GM12891 (cell line): Measurements from ENCODE around the gene C16orf89. TPM values are rescaled to one million over a fixed set of nuclear protein-coding genes. Genes with fewer than 3 reads are reported as not detected.
"Not testable (repeated sequence)": the region's sequence is repeated elsewhere in the genome, so short reads cannot be mapped to it uniquely, and the experiment has no call there.

ENCODE experiments used
- DNase-seq: peaks from one replicate; pipeline ENCODE4 v3.0.0; 2011; ENCODE audit warnings: low spot score; ENCODE audit not compliant: insufficient read length
- FAIRE-seq: peaks from 2 replicates; lab custom pipeline; 2011; peaks lifted over from hg19 to GRCh38; lab: Jason Lieb, UNC
- PAX5 ChIP-seq: IDR thresholded peaks from 2 replicates; pipeline ENCODE4 v1.6.1; 2011; ENCODE audit warnings: low read length, moderate library complexity, mild to moderate bottlenecking; ENCODE audit not compliant: insufficient read depth, severe bottlenecking
- POLR2A ChIP-seq: IDR thresholded peaks from 2 replicates; pipeline ENCODE4 v1.6.1; 2011; ENCODE audit warnings: low read depth, low read length, control low read depth
- POLR2AphosphoS5 ChIP-seq: IDR thresholded peaks from 2 replicates; pipeline ENCODE4 v1.6.1; 2011; ENCODE audit warnings: low read depth, low read length, control low read depth
- POU2F2 ChIP-seq: IDR thresholded peaks from 2 replicates; pipeline ENCODE4 v1.6.1; 2011; ENCODE audit warnings: low read depth, mild to moderate bottlenecking, control low read depth, low read length, moderate library complexity
- SPI1 ChIP-seq: IDR thresholded peaks from 2 replicates; pipeline ENCODE4 v1.6.1; 2011; ENCODE audit warnings: low read depth, low read length, control low read depth
- TAF1 ChIP-seq: IDR thresholded peaks from 2 replicates; pipeline ENCODE4 v1.6.1; 2011; ENCODE audit warnings: low read depth, low read length, control low read depth
- polyA plus RNA-seq: library from polyadenylated mRNA; unstranded; fragments of >200 nt; gene quantifications from one replicate; pipeline ENCODE4 v1.2.1, GENCODE V29; 2012; ENCODE audit warnings: low read depth, missing spikeins, inconsistent platforms; ENCODE audit not compliant: missing spikeins

Gene C16orf89, protein sequence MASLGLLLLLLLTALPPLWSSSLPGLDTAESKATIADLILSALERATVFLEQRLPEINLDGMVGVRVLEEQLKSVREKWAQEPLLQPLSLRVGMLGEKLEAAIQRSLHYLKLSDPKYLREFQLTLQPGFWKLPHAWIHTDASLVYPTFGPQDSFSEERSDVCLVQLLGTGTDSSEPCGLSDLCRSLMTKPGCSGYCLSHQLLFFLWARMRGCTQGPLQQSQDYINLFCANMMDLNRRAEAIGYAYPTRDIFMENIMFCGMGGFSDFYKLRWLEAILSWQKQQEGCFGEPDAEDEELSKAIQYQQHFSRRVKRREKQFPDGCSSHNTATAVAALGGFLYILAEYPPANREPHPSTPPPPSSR
- not detected for polyA plus RNA-seq

DNA sequence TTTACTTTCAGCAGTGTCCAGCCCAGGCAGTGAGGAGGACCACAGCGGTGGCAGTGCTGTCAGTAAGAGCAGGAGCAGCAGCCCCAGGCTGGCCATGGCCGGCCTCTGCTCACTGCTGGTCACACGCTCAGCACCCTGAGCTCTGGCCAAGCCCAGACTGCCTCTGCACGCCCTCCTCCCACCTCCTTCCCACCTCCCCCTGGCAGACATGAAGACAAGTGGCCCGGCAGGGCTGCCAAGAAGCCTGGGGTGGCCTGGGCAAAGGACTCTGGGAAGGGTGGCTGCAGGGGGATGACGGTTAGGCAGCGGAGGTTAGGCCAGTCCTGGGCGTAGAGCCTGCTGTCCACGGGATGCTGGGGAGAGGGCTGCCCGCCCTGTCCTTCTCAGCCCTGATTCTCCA lies at the start of gene C16orf89:
Gene C16orf89 (minus strand): TSS at position 144 of the 400 bp plus-strand sequence. CDS start 48 bp downstream, at position 96.
- DNase-seq (no peak), FAIRE-seq (no peak)
- TF ChIP-seq POLR2AphosphoS5 = no peak
- no peak for TF ChIP-seq TAF1
- TF ChIP-seq POLR2A = no peak
- TF ChIP-seq POU2F2 = no peak
- TF ChIP-seq SPI1 = no peak
- no peak for TF ChIP-seq PAX5

DNA sequence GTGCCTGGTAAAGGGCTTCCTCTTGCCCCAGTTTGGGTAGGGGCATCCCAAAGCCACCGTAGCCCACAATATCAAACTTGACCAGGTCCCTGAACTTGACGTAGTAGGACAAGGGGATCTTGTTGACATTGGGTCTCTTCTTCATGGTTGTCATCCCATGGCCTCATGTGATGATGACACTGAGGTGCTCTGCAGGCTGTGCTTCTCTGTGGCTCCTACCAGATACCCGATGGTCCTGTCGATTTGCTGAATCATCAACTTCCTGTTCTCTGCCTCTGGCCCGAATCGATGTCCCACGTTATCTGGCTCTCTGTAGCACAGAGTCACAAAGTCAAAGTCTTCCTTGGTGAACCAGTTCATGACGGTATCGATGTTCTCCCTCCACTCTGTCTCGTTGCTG lies 45.2 kb upstream of the C16orf89 start:
- not testable (repeated sequence) for DNase-seq, FAIRE-seq

DNA sequence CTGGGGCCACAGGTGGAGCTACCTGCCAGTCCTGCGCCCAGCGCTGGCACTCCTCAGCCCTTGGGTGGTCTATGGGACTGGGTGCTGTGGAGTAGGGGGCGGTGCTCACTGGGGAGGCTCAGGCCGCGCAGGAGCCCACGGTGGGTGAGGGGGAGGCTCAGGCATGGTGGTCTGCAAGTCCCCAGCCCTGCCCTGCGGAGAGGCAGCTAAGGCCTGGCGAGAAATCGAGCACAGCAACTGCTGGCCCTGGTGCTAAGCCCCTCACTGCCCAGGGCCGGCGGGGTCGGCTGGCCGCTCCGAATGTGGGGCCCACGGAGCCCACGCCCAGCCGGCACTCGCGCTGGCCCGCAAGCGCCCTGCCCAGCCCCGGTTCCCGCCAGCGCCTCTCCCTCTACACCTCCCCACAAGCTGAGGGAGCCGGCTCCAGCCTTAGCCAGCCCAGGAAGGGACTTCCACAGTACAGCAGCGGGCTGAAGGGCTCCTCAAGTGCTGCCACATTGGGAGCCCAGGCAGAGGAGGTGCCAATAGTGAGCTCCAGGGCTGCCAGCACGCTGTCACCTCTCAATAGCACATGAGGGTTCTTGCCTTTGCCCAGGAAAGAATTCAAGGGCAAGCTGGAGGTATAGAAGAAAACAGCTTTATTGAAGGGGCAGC lies 42.9 kb upstream of the C16orf89 start:
- no peak for TF ChIP-seq POLR2A
- TF ChIP-seq TAF1 = no peak
- TF ChIP-seq POU2F2 = no peak
- no peak for TF ChIP-seq PAX5
- TF ChIP-seq POLR2AphosphoS5 = no peak

DNA sequence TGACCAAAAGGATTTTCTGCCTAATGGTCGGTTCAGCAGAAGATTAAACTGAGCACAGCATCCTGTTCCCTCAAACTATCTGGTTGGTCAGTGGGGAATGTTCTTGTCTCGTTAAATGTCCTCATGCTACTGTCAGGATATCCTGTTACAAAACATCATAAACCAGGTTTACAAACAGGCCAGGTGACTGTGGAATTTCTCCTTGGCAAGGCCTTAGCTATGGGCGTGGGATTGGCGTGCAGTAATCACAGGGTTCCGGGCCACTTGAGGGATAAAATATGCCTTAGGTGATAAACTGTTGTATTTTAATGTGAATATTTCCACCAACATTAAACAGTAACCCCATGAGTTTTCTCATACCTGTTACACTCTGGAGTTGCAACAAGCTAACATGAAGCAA lies 39.3 kb upstream of the C16orf89 start:
- FAIRE-seq, DNase-seq: not testable (repeated sequence)

More for the DNA sequence above, 42.9 kb upstream of the C16orf89 start:
- no peak for DNase-seq
- no peak for FAIRE-seq

DNA sequence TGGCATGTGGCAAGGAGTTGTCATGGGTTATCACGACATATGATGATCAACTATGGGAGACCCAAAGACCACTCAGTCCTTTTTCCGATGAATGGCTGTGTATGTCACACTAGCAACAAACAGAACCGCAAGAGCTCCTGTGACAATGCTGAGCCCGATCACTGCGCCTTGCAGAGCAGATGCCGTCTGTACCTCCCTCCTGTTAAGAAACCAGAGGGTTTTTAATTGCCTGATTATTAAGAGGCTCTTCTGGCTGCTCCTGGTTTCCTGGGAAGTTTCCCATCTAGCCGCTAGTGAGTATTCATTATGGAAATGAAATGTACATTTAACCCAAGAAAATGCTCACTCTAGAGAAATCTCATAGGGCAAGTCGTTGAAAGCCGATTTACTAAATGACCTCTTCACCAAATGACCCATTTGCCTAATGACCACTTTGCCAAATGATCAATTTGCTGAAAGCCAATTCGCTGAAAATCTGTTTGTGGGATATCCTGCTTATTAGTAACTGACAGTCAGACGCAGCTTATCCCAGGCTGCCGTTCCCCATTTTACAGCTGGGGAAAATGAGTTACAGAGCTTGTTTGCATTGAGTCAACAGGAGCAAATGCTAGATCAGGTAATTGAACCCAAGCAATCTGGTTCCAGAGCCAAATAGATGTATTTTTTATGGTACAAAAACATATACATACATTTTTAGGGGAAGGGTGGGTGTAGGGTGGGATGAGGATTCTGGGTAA lies 37.7 kb upstream of the C16orf89 start:
- not testable (repeated sequence) for DNase-seq, FAIRE-seq

DNA sequence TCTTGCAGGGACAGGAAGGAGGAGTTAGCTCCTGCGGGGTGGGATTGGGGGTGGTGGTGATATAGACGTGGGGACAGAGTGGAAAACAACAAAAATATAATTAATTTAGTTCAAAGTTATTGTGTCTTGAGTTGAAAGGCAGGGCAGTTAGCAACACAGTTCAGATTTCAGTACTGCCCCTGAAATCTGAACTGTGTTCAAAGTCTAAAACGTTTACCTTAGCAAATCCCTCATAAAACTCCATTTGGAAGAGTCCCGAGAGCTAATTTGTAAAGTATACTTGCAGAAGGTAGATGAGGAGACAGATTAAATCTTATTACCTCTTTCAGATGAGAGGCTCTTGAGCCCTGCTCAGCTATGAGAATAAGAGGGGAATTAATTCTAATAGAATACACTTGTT lies 33.4 kb upstream of the C16orf89 start:
- DNase-seq, FAIRE-seq: not testable (repeated sequence)

DNA sequence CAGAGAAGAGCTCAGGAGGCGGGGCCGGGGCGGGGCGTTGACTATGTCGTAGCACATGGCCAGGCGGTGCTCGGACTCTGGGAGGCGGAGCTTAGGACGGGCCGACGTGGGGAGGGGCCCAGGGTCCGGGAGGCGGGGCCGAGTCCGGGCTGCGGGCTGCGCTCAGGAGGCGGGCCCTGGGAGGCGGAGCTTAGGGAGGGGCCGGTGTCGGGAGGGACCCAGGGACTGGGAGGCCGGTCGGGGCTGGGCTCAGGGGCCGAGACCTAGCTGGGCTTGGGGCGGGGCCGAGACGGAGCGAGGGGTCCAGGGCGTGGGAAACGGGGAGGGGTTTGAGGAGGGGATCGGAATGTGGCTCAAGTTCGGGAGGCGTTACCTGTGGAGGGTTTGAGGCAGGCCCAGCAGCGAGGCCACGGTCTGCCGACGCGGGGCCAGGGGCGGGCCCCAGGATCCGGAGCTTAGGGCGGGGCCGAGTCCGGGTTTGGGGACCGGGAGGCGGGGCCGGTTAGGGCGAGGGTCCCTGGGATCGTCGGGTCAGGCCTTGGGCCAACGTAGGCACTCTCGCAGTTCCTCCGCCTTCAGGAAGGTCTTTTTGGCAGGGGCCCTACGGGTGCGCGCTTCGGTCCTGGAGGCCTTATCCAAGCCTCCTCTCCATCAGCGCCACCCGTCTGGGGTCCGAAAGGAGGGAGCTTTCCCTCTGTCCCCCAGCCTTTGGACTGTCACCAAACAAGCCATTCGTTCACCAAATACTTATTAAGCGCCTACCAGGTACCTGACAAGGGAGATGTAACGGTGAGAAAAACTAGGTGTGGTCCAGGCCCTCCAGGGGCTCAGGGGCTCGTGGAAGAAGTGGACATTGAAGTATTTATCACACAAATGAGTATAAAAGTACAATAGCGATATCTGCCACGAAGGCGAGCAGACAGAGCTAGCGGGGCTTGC lies 32.7 kb upstream of the C16orf89 start:
- peak; percentile 26 for DNase-seq
- FAIRE-seq = not testable (repeated sequence)

DNA sequence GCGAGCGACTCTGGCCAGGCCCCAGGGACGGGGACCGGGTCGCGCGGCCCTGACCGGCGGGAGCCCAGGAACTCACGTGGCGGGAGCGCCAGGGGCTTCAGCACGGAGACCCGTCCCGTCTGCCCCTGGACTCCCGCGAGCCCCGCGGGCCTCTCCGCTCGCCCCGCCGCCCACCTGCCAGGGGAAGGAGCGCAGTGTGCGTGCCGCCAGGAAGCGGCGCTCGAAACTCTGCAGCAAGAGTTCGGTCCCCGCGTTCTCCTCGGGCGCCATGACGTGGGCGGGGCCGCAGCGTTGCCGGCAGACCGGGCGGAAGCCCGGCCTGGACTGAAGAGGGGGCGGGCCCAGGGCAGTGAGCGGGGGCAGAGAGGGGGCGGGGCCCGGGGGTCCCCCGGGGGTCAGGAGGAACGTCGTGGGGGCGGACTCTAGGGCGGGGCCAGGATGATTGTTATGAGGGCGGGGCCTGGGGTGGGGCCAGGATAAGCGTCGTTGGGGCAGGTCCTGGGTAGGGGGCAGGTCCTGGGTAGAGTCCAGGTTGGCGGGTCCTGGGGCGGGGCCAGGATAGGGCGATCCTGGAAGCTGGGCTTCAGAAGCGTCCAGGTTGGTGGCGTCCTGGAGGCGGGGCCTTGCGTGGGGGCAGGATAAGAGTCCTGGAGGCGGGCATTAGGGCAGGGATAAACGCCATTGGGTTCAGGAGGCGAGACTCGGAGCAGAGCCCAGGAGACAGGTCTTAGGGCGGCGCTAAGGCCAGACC lies 31.9 kb upstream of the C16orf89 start, which contains the start of gene EEF2KMT:
Gene EEF2KMT (minus strand): TSS at position 326 of the 751 bp plus-strand sequence. CDS start 56 bp downstream, at position 270.
- TF ChIP-seq TAF1 = peak; percentile 19; the same call in 1 of the 2 replicates
- peak; percentile 41 for FAIRE-seq
- peak; percentile 86 for DNase-seq

DNA sequence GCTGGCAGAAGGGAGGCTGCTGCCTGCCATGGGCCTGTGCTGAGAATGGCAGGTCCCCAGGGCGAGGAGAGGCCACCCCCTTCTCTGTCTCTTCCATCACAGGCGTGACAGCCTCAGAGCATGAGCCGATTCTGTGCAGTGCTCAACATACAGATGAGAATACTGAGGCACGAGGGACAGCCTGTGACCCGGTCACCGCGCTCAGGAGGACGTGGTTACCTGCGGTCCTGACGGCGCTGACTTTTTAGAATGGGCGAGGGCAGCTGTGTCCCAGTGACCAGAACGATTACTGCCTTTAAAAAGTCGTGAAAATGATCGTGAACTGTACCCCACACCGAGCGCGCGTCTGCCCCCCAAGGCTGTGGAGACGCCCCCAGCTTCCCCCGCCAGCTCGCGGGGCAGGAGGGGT lies 31.3 kb upstream of the C16orf89 start:
- not testable (repeated sequence) for DNase-seq, FAIRE-seq

DNA sequence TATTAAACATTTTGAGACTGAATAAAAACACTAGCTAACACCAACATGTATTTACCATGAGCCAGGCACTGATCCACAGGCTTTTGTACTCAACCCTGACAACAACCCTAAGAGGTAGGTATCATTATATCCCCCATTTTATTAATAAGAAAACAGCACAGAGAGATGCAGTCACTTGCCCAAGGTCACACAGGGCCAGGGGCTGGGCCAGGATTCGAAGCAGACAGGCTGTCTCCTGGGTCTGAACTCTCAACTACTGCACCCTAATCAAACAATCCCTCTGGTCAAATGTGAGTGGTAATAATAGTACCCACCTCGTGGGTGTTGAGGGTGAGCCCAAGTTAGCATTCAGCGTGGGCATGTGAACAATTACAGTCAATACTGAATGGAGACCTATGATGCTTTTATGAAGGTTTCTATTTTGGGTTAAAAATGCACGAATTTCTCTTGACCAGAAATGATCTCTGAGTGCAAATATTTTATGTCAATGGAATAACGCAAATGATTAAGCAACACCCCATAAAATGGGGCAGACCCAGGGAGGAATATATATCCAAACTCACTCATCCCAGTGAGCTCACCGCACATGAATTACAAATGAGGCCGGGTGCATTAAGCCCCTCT lies 30.8 kb upstream of the C16orf89 start:
- FAIRE-seq, DNase-seq: not testable (repeated sequence)

DNA sequence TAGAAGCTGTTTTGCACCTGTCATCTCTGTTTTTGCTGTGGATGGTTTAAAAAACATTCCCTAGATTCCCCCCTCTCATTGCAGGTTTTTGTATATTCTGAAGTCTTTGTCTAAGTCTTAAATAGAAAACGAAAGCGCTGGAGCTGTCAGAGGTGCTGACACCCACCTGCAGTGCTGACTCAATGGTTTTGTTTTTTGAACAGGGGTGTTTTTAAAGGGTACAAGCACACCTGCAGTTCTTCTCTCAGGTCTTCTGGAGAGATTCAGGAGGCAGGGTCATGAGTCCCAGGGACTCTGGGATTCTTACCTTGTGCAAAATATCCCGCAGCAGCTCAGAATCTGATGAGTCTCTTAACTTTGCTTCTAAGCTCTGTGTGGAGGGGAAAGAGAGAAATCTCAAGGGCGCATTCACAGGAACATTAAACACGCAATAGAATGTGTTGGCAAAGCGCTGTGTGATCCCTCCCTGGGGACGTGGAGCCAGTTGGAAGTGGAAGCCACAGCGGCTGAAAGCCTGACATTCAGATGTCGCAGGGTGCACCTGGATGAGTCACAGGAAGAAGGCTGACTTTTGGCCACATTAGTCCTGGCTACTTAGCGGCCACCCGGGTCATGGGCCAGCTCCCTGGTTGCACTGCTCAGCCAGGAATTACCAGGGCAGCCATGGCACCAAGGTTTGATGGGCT lies 29.5 kb upstream of the C16orf89 start:
- DNase-seq = not testable (repeated sequence)

DNA sequence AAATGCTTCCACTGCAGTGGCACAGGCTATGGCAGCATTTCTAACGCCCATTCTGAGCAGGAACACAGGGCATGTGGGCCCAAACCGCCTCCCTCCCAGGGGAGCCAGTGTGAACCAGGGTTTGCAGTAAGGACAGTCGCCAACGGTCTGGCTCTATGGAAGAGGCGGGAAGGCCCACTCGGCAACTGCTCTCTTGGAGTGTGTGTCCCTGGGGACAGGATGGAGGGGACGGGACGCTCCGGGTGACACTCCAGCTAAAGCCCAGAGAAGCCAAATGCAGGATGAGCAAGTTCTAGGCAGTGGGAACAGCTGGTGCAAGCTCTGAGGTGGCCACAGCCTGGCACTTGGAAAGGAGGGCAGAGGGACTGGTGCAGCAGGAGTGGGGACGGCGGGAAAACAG lies 28.0 kb upstream of the C16orf89 start:
- not testable (repeated sequence) for FAIRE-seq, DNase-seq

More for the DNA sequence above, 29.5 kb upstream of the C16orf89 start:
- not testable (repeated sequence) for FAIRE-seq

DNA sequence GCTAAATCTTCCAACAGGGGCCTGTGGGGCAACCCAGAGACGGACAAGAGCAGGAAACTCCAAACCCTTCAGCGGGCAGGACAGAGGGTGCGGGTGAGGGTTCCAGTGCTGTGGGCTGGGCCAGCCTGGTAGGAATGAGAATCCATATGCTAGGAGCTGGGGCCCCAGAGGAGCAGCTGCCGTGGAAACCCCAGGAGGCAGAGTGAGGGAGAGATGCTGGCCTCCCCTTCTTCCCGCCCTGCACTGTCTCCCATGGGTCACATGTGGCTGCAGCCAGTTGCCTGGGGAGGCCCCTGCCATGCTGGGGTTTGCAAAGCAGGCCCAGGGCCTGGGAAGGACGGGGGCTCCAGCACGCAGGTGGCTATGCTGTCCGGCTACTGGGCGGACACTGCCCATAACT lies 27.3 kb upstream of the C16orf89 start:
- not testable (repeated sequence) for FAIRE-seq, DNase-seq

DNA sequence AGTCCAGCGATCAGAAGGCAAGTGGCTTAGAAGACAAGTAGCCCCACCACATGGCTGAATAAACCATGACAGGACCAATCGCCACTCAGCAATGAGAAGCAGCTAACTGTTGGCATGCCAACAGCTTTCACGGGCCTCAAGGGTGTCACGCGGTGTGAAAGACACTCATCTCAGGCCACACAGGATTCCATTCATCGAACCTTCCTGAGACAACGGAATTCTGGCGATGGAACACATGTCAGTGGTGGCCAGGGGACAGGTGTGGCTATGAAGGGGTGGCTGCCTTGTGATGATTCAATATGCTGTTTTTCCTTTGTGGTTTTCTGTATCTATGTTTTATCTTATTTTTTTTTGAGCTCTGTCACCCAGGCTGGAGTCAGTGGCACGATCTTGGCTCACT lies 24.8 kb upstream of the C16orf89 start:
- not testable (repeated sequence) for FAIRE-seq, DNase-seq

DNA sequence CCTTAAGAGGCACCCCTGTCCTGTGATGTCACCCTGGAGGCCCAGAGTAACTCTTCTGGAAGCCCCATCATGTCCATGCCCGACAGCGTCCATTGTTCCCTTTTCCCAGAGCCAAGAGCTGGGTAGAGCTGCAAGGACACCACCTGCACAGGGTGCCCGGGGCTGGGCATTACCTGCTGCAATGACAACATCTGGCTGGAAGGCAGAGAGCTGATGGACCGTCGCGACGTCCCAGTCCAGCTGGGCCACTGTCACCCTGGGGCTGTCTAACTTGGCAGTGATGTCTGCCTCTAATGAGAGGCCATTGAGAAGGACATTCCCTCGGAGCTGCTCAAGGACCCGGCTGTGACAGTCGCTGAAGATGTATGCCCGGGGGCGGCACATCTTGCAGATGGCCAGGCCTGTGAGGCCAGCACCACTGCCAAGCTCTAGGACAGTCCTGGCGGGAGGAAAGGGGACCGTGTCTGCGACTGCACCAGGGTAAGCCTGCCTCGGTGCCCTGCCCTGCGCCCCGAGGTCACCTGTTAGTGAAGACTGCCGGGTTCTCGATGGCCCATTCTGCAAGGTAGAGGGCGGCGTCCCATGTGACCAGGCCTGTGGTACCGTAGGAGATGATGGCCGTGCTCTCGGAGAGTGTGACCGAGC lies 24.3 kb upstream of the C16orf89 start:
- FAIRE-seq, DNase-seq: not testable (repeated sequence)
